ENCODE results near the gene ATF7.
"Not testable (repeated sequence)": the region's sequence is repeated elsewhere in the genome, so short reads cannot be mapped to it uniquely, and the experiment has no call there.

The ATF7 gene

DNA sequence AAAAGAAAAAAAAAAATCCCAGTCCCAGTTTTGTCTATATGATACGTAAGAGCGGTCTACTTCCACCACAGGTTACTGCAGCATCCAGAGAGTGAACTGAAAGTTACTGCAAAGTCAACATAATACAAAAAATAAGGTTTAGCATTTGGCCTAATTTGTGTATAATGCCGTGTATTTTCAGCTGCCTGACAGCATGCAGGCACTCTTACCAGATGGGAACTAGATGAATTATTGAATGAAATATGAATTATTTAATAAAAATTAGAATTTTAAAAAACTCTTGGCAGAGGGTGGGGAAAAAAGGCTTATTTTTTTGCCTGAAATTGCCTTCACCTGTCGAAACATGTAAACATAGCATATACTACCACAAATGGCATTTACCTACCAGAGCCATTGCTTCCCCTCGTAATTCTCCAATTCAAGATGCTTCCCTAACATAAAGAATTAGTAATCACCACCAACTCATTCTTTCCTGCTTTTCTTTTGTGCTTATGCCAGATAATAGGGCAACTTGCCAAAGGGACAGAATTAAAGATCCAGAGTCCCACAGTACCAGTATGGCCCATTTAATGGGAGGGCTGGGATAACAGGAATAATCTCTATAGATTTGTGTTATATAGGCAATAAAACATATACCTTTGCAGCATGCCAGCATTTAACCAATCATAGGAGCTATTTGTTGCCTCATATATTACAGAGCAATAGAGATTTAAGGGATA lies 31.1 kb downstream of the ATF7 start:
- DNase-seq: no peak

GRCh38 chr12:53593707-53594106 lies 32.5 kb downstream of the ATF7 start:
- no peak for DNase-seq

GRCh38 chr12:53593031-53593430 lies 33.2 kb downstream of the ATF7 start:
- DNase-seq: no peak

DNA sequence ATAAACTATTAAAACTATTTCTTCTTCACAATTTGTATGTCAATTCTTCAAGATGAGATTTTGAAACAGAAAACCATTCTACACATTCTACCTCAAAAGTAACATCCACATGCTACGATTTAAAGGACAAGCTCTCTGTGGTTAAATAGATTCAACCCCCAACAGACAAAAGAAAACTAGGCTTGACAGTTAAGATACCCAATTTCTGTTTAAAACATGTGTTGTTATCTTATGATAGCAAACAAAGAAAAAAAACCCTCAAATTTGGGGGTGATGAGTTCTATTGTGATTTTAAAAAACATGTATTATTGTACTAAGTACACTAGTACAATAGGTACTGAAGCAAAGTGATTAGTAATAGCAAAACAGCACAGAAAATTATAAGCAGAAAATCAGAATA lies 33.8 kb downstream of the ATF7 start:
- DNase-seq: no peak

DNA sequence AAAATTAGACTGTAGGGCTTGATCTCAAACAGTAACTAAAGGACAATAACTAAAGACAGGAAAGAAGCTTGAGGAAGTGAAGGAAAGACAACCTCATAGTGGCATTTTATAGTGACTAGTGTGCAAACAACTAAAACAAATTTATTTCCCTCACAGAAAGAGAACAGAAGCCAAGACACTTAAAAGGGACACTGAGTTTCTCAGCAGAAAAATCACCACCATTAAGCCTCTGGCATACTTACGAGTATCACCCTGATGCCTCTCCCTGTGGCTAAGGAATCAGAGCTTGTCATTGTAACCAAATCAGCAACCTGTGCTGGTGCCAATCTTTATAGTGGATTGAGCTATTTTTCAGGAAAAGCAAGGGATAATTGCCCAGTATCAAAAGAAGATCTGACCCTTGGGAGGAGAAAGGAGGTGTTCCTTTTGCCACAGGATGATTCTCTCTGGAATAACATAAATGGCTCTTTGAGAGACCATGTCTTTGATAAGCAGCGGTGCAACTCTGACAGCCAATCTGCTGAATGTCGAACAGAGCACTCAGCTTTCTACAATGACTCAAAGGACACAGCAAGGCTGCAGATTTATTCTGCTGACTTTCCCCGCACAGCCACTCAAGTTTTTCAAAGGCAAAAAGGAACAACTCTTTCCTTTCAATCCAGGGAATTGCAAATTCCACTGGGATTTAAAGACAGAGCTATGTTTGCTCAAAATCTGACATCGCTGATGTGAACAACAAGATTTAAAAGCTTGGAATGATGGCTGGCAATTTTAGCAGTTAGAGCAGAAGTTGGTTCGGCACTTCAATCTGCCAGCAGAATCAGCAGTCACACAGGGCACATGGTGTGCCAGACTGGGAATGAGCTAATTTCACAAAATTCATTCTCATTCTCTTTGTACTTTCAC lies 34.6 kb downstream of the ATF7 start:
- no peak for DNase-seq

DNA sequence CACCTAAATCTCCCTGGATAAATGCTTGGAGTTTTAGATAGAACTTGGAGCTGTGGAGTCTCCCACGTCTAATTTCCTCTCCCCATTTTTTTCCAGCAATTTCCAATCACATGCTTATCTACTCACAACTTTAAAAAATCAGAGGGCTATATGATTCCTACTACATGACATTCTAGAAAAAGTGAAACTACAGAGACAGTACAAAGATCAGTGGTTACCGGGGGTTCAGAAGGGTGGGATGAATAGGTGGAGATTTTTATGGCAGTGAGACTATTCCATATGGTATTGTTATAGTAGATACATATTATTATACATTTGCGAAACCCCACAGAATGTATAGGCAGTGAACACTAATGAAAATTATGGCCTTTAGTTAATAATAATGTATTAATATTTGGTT lies 35.5 kb downstream of the ATF7 start:
- no peak for DNase-seq

DNA sequence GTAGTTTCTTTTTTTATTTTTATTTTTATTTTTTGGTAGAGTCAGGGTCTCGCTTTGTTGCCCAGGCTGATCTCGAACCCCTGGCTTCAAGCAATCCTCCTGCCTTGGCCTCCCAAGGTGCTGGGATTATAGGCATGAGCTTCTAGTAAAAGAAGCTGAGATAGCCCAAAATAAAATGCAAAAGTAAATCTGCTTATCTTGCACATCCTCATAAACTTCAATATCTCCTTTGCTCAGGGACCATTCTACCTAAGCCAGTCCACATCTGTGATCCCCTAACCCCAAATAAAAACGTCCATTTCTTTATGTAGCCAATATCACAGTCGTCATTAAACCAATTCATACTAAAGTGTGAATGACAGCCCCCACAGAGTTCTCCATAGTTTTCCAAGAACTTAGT lies 36.3 kb downstream of the ATF7 start:
- no peak for DNase-seq

GRCh38 chr12:53589423-53589822 lies 36.8 kb downstream of the ATF7 start:
- no peak for DNase-seq

GRCh38 chr12:53588123-53588522 lies 38.1 kb downstream of the ATF7 start:
- no peak for DNase-seq

DNA sequence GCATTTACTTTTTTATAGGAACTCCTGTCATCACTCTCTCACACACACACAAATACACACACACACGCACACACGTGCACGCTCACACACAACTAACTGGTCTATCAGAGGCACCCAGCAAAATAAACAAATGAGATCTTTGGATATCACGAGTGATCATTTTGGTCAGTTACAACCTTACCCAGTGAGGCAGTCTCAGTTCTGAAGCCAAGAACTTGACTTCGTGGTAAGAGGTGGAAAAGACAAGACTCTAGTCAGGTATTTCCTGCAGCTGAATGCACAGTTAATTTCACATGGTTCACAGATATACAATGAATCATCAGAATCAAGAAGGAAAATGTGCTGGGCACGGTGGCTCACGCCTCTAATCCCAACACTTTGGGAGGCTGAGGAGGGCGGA lies 39.4 kb downstream of the ATF7 start:
- DNase-seq: no peak

GRCh38 chr12:53585448-53586125 lies 40.6 kb downstream of the ATF7 start:
- no peak for DNase-seq

GRCh38 chr12:53579545-53579955 lies 46.6 kb downstream of the ATF7 start:
- no peak for DNase-seq

DNA sequence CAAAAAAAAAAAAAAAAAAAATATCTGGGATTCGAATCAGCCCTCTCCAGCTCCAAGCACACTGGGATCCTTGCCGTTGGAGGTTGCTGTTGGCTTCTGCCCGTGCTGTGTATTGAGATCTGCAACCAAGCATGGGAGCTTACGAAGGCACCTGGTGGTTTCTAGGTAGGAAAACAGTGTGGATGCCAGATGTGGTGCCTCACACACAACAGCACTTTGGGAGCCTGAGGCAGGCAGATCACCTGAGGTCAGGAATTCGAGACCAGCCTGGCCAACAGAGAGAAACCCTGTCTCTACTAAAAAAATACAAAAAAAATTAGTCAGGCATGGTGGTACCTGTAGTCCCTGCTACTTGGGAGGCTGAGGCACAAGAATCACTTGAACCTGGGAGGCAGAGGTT lies 47.4 kb downstream of the ATF7 start:
- DNase-seq: no peak

DNA sequence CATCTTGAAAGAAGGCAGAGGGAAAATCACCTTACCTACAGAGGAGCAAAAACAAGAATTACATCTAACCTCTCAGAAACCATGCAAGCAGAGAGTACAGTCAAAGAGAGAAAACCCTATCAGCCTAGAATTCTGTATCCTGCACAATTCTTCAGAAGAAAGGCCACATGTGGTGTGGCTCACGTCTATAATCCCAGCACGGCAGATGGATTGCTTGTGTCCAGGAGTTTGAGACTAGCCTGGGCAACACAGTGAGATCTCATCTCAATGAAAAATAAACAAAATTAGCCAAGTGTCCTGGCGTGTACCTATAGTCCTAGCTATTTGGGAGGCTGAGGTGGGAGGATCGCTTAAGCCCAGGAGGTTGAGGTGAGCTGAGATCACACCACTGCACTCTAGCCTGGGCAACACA lies 48.2 kb downstream of the ATF7 start:
- no peak for DNase-seq

- peak; percentile 28 for DNase-seq
These were observed 50.5 kb downstream of the ATF7 start for GRCh38 chr12:53575502-53576249.

DNA sequence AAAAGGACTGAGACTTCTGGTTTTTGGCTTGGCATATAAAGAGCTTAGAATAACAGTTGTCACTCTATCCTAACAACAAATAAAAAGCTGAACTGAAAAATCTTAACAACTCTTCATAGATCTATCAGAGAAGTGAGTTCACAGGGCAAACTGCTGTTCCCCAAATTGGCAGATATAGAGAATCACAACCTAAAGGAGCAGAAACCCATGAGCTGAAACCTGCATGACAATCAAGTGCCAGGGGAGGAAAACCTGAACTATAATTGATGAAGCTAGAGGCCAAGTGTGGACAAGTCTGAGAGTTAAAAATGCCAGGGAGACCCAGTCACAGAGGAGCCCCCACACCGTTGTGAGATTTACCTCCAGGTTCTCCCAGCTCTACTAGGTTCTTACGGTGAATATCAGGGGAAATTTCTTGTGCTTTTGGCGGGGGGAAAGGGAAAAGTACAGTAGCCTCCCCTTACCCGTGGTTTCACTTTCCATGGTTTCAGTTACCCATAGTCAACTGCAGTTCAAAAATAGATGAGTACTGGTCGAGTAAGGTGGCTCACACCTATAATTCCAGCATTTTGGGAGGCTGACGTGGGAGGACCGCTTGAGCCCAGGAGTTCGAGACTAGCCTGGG lies 53.9 kb downstream of the ATF7 start:
- no peak for DNase-seq

DNA sequence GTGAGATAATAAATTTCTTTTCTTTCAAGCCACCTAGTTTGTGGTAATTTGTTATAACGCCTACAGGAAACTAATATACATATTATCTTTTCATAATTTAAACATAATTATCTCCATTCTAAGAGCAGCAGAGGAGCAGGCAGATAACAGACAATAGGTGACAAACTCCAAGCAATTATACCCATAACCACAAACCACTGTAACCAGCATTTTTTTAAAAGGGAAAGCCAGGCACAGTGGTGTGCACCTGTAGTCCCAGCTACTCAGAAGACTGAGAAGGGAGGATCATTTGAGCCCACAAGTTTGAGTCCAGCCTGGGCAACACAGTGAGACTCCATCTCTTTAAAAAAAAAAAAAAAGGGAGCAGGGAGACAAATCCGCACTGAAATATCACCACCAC lies 54.9 kb downstream of the ATF7 start:
- no peak for DNase-seq

DNA sequence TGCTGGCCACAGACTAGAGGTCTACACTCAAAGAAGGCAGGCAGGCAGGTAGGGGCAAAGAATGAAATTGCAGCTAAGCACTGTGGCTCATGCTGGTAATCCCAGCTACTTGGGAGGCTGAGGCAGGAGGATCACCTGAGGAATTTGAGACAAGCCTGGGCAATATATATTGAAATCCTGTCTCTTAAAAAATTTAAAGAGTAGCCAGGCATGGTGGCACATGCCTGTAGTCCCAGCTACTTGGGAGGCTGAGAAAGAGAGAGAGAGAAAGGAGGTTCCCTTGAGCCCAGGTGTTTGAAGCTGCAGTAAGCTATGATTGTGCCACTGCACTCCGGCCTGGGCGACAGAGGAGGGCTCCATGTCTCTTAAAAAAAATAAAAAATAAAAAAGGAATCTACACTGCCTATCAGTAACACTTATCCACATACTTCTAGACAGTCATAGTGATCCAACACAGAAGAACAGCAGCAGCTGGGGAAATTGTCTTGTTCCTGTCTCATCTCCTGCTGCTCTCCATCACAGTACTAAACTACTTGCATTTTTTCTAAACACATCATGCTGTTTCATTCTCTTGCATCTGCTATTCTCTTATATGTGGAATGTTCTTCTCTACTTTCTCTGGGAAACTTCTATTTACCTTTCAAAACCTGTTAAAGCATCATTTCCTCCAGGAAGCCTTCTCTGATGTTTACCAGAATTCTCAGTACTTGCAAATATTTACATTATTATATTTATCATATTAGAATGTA lies 57.2 kb downstream of the ATF7 start:
- DNase-seq: no peak

- no peak for DNase-seq
These were observed 58.0 kb downstream of the ATF7 start for GRCh38 chr12:53567961-53568808.

- DNase-seq: not testable (repeated sequence)
These were observed 60.8 kb downstream of the ATF7 start for GRCh38 chr12:53565376-53565775.

DNA sequence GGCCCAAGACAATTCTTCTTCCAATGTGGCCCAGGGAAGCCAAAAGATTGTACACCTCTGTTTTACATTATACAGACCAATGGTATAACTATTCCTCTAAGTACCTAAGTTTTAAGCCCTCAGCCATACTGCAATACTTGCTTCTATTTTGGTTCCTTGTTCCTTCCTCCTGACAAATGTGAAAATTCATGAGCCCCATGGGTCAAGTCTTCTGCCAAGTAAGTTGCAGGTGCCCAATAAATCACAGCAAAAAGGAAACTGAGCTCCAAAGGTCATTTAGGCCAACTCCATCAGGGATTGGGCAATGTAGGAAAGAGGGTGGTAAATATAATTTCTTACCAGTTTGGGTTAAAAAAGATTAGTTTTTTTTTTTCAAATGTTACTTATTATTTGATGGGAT lies 61.2 kb downstream of the ATF7 start:
- DNase-seq: no peak

Measured in CD4-positive, alpha-beta T cell treated with Interferon gamma for 1 hour (primary cell).